H1 (cell line): ENCODE measurements around the gene STEAP1B. TPM values are rescaled to one million over a fixed set of nuclear protein-coding genes. Genes with fewer than 3 reads are reported as not detected.

Experiments used
- CTCF ChIA-PET: fragments of 300-600 bp; sonication (Branson Sonifier 250); formaldehyde crosslinking; loops from one replicate; lab custom pipeline; 2021; ENCODE audit not compliant: partially characterized antibody; lab: Charles Lee
- POLR2A ChIA-PET: fragments of 300-600 bp; sonication (Branson Sonifier 250); formaldehyde crosslinking; loops from one replicate; lab custom pipeline; 2021; ENCODE audit warnings: inconsistent platforms; ENCODE audit not compliant: partially characterized antibody; lab: Charles Lee
- DNase-seq, 2 experiments: peaks; one replicate each; pipeline versions ENCODE4 v3.0.0 to v3.0.0-alpha.2; 2010 to 2022; ENCODE audit warnings: low spot score in 2 of 2, low read depth in 1 of 2, mixed read lengths in 1 of 2
- FAIRE-seq: peaks from 2 replicates; lab custom pipeline; 2011; peaks lifted over from hg19 to GRCh38; lab: Jason Lieb, UNC
- H2AFZ ChIP-seq: 2 replicates; pipeline ENCODE4 v1.8.1; 2012; ENCODE audit warnings: low read length, inconsistent platforms
- H2AK5ac ChIP-seq: 2 replicates; pipeline ENCODE4 v1.6.1; 2013; ENCODE audit warnings: low read depth, low read length
- H2BK120ac ChIP-seq: replicated peaks from 2 replicates; pipeline ENCODE3; 2013; ENCODE audit warnings: low read depth, low read length, inconsistent platforms
- H2BK12ac ChIP-seq: 2 replicates; pipeline ENCODE4 v1.6.1; 2013; ENCODE audit warnings: low read depth, low read length
- H2BK15ac ChIP-seq: 2 replicates; pipeline ENCODE4 v1.6.1; 2013; ENCODE audit warnings: low read length
- H2BK20ac ChIP-seq: 2 replicates; pipeline ENCODE4 v1.6.1; 2013; ENCODE audit warnings: low read length
- H2BK5ac ChIP-seq: 2 replicates; pipeline ENCODE4 v1.6.1; 2013; ENCODE audit warnings: low read depth, low read length
- H3K14ac ChIP-seq: 2 replicates; pipeline ENCODE4 v1.6.1; 2013; ENCODE audit warnings: inconsistent platforms; ENCODE audit not compliant: insufficient read length
- H3K18ac ChIP-seq: 2 replicates; pipeline ENCODE4 v1.6.1; 2013; ENCODE audit warnings: low read length; ENCODE audit errors: extremely low read depth
- H3K23ac ChIP-seq: 2 replicates; pipeline ENCODE4 v1.6.1; 2013; ENCODE audit warnings: inconsistent platforms; ENCODE audit not compliant: insufficient read length
- H3K23me2 ChIP-seq: 2 replicates; pipeline ENCODE4 v1.6.1; 2013; ENCODE audit warnings: low read depth, low read length
- H3K27ac ChIP-seq: 2 replicates; pipeline ENCODE4 v1.6.1; 2011; ENCODE audit warnings: low read depth, low read length, inconsistent platforms
- H3K27me3 ChIP-seq, 4 experiments: replicated peaks in 1 of 4; 1 replicate in 1 of 4; 2 replicates in 3 of 4; pipeline versions ENCODE4 v1.6.1 to v1.8.1; 2011 to 2013; ENCODE audit warnings: low read length in 3 of 4, mild to moderate bottlenecking in 3 of 4, inconsistent platforms in 2 of 4, mixed read lengths in 2 of 4, moderate library complexity in 1 of 4; ENCODE audit not compliant: control insufficient read depth in 3 of 4, insufficient read depth in 3 of 4; ENCODE audit errors: extremely low read depth in 1 of 4
- H3K36me3 ChIP-seq, 4 experiments: 2 replicates each; pipeline versions ENCODE4 v1.6.1 to v1.8.1; 2011 to 2013; ENCODE audit warnings: mild to moderate bottlenecking in 4 of 4, low read length in 3 of 4, moderate library complexity in 2 of 4, control low read depth in 1 of 4, inconsistent platforms in 1 of 4; ENCODE audit not compliant: insufficient read depth in 4 of 4, control insufficient read depth in 2 of 4
- H3K4ac ChIP-seq: replicated peaks from 2 replicates; pipeline ENCODE3; 2013; ENCODE audit warnings: low read length, low read depth, mixed read lengths, inconsistent platforms; ENCODE audit not compliant: insufficient read length
- H3K4me1 ChIP-seq, 4 experiments: replicated peaks in 1 of 4; 1 replicate in 1 of 4; 2 replicates in 3 of 4; pipeline versions ENCODE4 v1.6.1 to v1.8.1; 2011 to 2013; ENCODE audit warnings: low read length in 3 of 4, inconsistent platforms in 2 of 4, mixed read lengths in 1 of 4; ENCODE audit not compliant: insufficient read depth in 4 of 4, control insufficient read depth in 3 of 4
- H3K4me2 ChIP-seq, 2 experiments: 2 replicates each; pipeline versions ENCODE4 v1.6.1 to v1.8.1; 2011 to 2013; ENCODE audit warnings: low read depth in 2 of 2, low read length in 2 of 2, control low read depth in 1 of 2, inconsistent platforms in 1 of 2, mild to moderate bottlenecking in 1 of 2; ENCODE audit not compliant: insufficient read depth in 1 of 2
- H3K4me3 ChIP-seq, 4 experiments: fragments of 200-600, 300-600 bp in 1 of 4; sonication (generic), shearing (Covaris generic), sonication (Bioruptor Twin) in 1 of 4; 2 replicates each; pipeline versions ENCODE4 v1.5.1 to v1.8.1; 2011 to 2016; ENCODE audit warnings: low read length in 4 of 4, low read depth in 3 of 4, control low read depth in 2 of 4, inconsistent platforms in 2 of 4, mild to moderate bottlenecking in 2 of 4, mixed read lengths in 1 of 4, moderate library complexity in 1 of 4; ENCODE audit not compliant: insufficient read depth in 2 of 4; ENCODE audit errors: extremely low read depth in 1 of 4
- H3K56ac ChIP-seq: replicated peaks from 2 replicates; pipeline ENCODE3; 2013; ENCODE audit warnings: low read depth, mild to moderate bottlenecking, mixed read lengths, low read length, inconsistent platforms; ENCODE audit not compliant: insufficient read length
- H3K79me1 ChIP-seq: 2 replicates; pipeline ENCODE4 v1.6.1; 2013; ENCODE audit warnings: low read depth, low read length, control low read depth
- H3K79me2 ChIP-seq, 2 experiments: 2 replicates each; pipeline versions ENCODE4 v1.6.1 to v1.8.1; 2012 to 2013; ENCODE audit warnings: low read length in 2 of 2, mild to moderate bottlenecking in 2 of 2, inconsistent platforms in 1 of 2; ENCODE audit not compliant: insufficient read depth in 2 of 2, control insufficient read depth in 1 of 2
- H3K9ac ChIP-seq, 4 experiments: replicated peaks in 1 of 4; 1 replicate in 1 of 4; 2 replicates in 3 of 4; pipeline versions ENCODE4 v1.6.1 to v1.8.1; 2011 to 2013; ENCODE audit warnings: low read depth in 3 of 4, low read length in 3 of 4, control low read depth in 2 of 4, mild to moderate bottlenecking in 2 of 4, moderate library complexity in 2 of 4, inconsistent platforms in 1 of 4; ENCODE audit errors: extremely low read depth in 1 of 4
- H3K9me3 ChIP-seq, 2 experiments: 2 replicates each; pipeline versions ENCODE4 v1.6.1 to v1.8.1; 2012 to 2013; ENCODE audit warnings: mild to moderate bottlenecking in 2 of 2, moderate library complexity in 2 of 2, control low read depth in 1 of 2, inconsistent platforms in 1 of 2, low read depth in 1 of 2, low read length in 1 of 2, mixed read lengths in 1 of 2; ENCODE audit not compliant: insufficient read depth in 2 of 2
- H4K20me1 ChIP-seq, 2 experiments: replicated peaks in 1 of 2; 2 replicates each; pipeline versions ENCODE3 to v1.8.1; 2011 to 2013; ENCODE audit warnings: inconsistent platforms in 2 of 2, low read length in 2 of 2, mild to moderate bottlenecking in 1 of 2; ENCODE audit not compliant: insufficient read depth in 2 of 2, control insufficient read depth in 1 of 2
- H4K5ac ChIP-seq: 2 replicates; pipeline ENCODE4 v1.6.1; 2013; ENCODE audit warnings: low read length, low read depth, mixed read lengths, inconsistent platforms; ENCODE audit not compliant: insufficient read length
- H4K8ac ChIP-seq: 2 replicates; pipeline ENCODE4 v1.8.0; 2013; ENCODE audit warnings: mild to moderate bottlenecking, moderate library complexity, low read length, inconsistent platforms; ENCODE audit not compliant: insufficient read depth; ENCODE audit errors: extremely low read depth
- H4K91ac ChIP-seq: replicated peaks from 2 replicates; pipeline ENCODE3; 2013; ENCODE audit warnings: low read length, mixed read lengths, inconsistent platforms; ENCODE audit not compliant: insufficient read length
- NRF1 ChIP-seq: IDR thresholded peaks from 2 replicates; pipeline ENCODE4 v1.6.1; 2011; ENCODE audit warnings: mild to moderate bottlenecking, low read depth, low read length, improper control_type of control experiment
- WGBS, 2 experiments: shearing (Covaris generic) in 1 of 2; methylation state at CpG; one replicate each; pipeline versions ENCODE4 v1.1.6 to v1.1.7; 2013 to 2015; ENCODE audit warnings: low lambda C conversion rate in 2 of 2, mixed read lengths in 2 of 2, inconsistent platforms in 1 of 2, low coverage in 1 of 2, missing lambda C conversion rate in 1 of 2; ENCODE audit not compliant: insufficient replicate concordance in 2 of 2, insufficient coverage in 1 of 2, insufficient read length in 1 of 2; ENCODE audit errors: extremely low coverage in 1 of 2, missing lambda C conversion rate in 1 of 2; 5-methylcytosine and 5-hydroxymethylcytosine counted together
- polyA plus RNA-seq, 7 experiments: library from polyadenylated mRNA; depleted of rRNA in 3 of 7; stranded (reverse) in 5 of 7; unstranded in 2 of 7; fragments of >200 nt in 5 of 7; fragments of 200-250 nt in 2 of 7; gene quantifications; 1 replicate in 5 of 7; 2 replicates in 1 of 7; 4 replicates in 1 of 7; pipeline versions ENCODE4 v1.2.1 to v1.2.3, GENCODE V29; 2011 to 2013; ENCODE audit warnings: missing spikeins in 2 of 7, mixed read lengths in 2 of 7
- total RNA-seq: library from RNA; stranded (reverse); fragmentation: NEBNext Ultra II Directional; extraction: Animal tissue kit (Norgen Biotek cat#: 25700); gene quantifications from 2 replicates; pipeline ENCODE4 v1.2.1, GENCODE V29; 2021

Gene STEAP1B
- total and polyA plus RNA-seq, 2 of the 8 experiments (the other 6 are each of a cell fraction or from before 2014, with no cell fraction given): 5.4 to 8.7 TPM

DNA sequence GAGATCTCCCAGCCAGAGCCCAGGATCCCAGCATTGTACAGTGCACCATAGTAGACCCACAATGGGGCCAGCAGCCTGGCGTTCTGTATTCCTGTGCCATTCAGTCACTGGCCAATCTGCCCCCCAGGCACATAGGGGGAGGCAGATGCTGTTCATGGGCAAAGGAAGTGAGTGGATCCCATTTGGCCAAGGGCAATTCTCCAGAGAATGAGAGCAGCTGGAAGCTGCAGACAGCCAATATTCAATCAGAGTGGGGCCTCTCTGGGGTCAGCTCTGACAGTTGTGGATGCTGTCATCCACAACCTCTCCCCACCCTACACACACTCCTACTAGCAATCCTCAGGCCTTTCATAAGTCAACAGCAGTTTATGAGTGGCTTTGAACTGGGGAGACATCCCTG, 17.5 kb downstream of the STEAP1B start:
- Histone ChIP-seq H3K9me3 (no peaks in the 10 kb centered on the region), H2BK20ac (no peak overlapping the region), H3K27me3 (no peaks in the 10 kb centered on the region), H3K79me2 (no peaks in the 10 kb centered on the region), H2AK5ac (no peak overlapping the region), H2BK5ac (no peak overlapping the region), H3K4ac (no peak overlapping the region), H4K91ac (no peak overlapping the region), H3K56ac (no peak overlapping the region), H3K4me3 (no peak overlapping the region), H3K18ac (no peak overlapping the region), H2BK120ac (no peak overlapping the region), H3K14ac (no peak overlapping the region), H3K79me1 (no peaks in the 10 kb centered on the region), H3K4me1 (no peaks in the 10 kb centered on the region), H4K8ac (no peak overlapping the region), H4K20me1 (no peaks in the 10 kb centered on the region), H2AFZ (no peak overlapping the region), H3K23ac (no peak overlapping the region), H3K4me2 (no peak overlapping the region), H2BK12ac (no peak overlapping the region), H3K9ac (no peak overlapping the region), H3K27ac (no peak overlapping the region), H3K23me2 (no peaks in the 10 kb centered on the region), H4K5ac (no peak overlapping the region), H3K36me3 (no peaks in the 10 kb centered on the region), H2BK15ac (no peak overlapping the region)
- DNase-seq (no peak), FAIRE-seq (no peak)
- ChIA-PET POLR2A (no interaction called here), CTCF (interaction anchor here (0.6 to 6.5 kb wide), 5 partner anchors 8 to 372 kb away, joined by 3 to 81 read pairs (median 3); no protein-coding TSS in a partner anchor)
- WGBS, 2 experiments: 93% methylated on average over 1 of the region's 1 CpG; no CpG with 5 or more reads in 1 of the 2 experiments
- TF ChIP-seq NRF1: no peak
